HepG2 (cell line): ENCODE results near the gene GTF2F2. TPM values are rescaled to one million over a fixed set of nuclear protein-coding genes. Genes with fewer than 3 reads are reported as not detected.

Experiments used
- ATAC-seq: fragments of 200-7000 bp; cut with Tn5 transposase; 3 replicates; pipeline ENCODE4 v1.9.1; 2020; ENCODE audit warnings: mild to moderate bottlenecking, moderate library complexity
- BruUV-seq: library from RNA; stranded (reverse); fragments of 400-500 nt; replicated peaks from 2 replicates; lab custom pipeline; 2021; lab: Mats Ljungman, UMichigan
- CTCF ChIA-PET: fragments of 300-600 bp; formaldehyde crosslinking; extraction: SDS; loops from one replicate; lab custom pipeline; 2021; ENCODE audit warnings: low total read pairs, inconsistent platforms, low intra/inter-chr PET ratio; lab: Yijun Ruan, JAX
- POLR2A ChIA-PET: fragments of 350-600 bp; sonication (Branson Sonifier 250); formaldehyde crosslinking; loops from one replicate; lab custom pipeline; 2020; ENCODE audit warnings: antibody characterized with exemption, inconsistent platforms; lab: Yijun Ruan, JAX
- DNase-seq: peaks from one replicate; pipeline ENCODE4 v3.0.0-alpha.2; 2015; ENCODE audit warnings: low spot score
- FAIRE-seq: peaks from 3 replicates; lab custom pipeline; 2011; peaks lifted over from hg19 to GRCh38; lab: Jason Lieb, UNC
- H2AFZ ChIP-seq: one replicate; pipeline ENCODE4 v1.6.1; 2011; ENCODE audit warnings: low read length, inconsistent platforms
- H3K27ac ChIP-seq: fragments of 300-600 bp; 3 replicates; pipeline ENCODE4 v1.8.0; 2011; ENCODE audit warnings: mixed run types, mild to moderate bottlenecking, mixed read lengths, low read length, inconsistent platforms; ENCODE audit not compliant: insufficient read depth; ENCODE audit errors: extremely low read length
- H3K27me3 ChIP-seq, 2 experiments: fragments of 200-600 bp in 1 of 2; 2 replicates in 1 of 2; 3 replicates in 1 of 2; pipeline versions ENCODE4 v1.6.0 to v1.8.0; 2011; ENCODE audit warnings: low read length in 2 of 2, mild to moderate bottlenecking in 2 of 2, moderate library complexity in 2 of 2, inconsistent platforms in 1 of 2; ENCODE audit not compliant: insufficient read depth in 2 of 2, control insufficient read depth in 1 of 2
- H3K36me3 ChIP-seq, 2 experiments: fragments of 200-600 bp in 1 of 2; replicated peaks in 1 of 2; 2 replicates in 1 of 2; 3 replicates in 1 of 2; pipeline versions ENCODE4 v1.5.1 to v1.8.0; 2011; ENCODE audit warnings: low read length in 2 of 2, inconsistent platforms in 1 of 2; ENCODE audit not compliant: insufficient read depth in 2 of 2, control insufficient read depth in 1 of 2
- H3K4me1 ChIP-seq: 2 replicates; pipeline ENCODE4 v1.5.1; 2012; ENCODE audit warnings: low read length, inconsistent platforms; ENCODE audit not compliant: insufficient read depth
- H3K4me2 ChIP-seq: 2 replicates; pipeline ENCODE4 v1.6.0; 2011; ENCODE audit warnings: low read depth, low read length, inconsistent platforms
- H3K4me3 ChIP-seq, 3 experiments: fragments of 200-600 bp in 1 of 3; sonication (generic), shearing (Covaris generic) in 1 of 3; replicated peaks in 1 of 3; 2 replicates each; pipeline ENCODE4 v1.5.1; 2011 to 2016; ENCODE audit warnings: low read length in 3 of 3, inconsistent platforms in 2 of 3, low read depth in 2 of 3, mild to moderate bottlenecking in 2 of 3, control low read depth in 1 of 3, mixed read lengths in 1 of 3; ENCODE audit not compliant: insufficient read depth in 1 of 3
- H3K79me2 ChIP-seq: one replicate; pipeline ENCODE4 v1.6.1; 2011; ENCODE audit warnings: low read length, inconsistent platforms; ENCODE audit not compliant: insufficient read depth
- H3K9ac ChIP-seq: 2 replicates; pipeline ENCODE4 v1.6.0; 2011; ENCODE audit warnings: mild to moderate bottlenecking, low read depth, low read length, inconsistent platforms; ENCODE audit not compliant: insufficient read depth
- H3K9me3 ChIP-seq: 2 replicates; pipeline ENCODE4 v1.5.1; 2012; ENCODE audit warnings: mild to moderate bottlenecking, low read length
- H4K20me1 ChIP-seq: 2 replicates; pipeline ENCODE4 v1.6.0; 2011; ENCODE audit warnings: inconsistent platforms, mild to moderate bottlenecking, low read length, moderate library complexity; ENCODE audit not compliant: insufficient read depth
- ADNP ChIP-seq: sonication (generic); formaldehyde crosslinking; IDR thresholded peaks from 2 replicates; pipeline ENCODE4 v1.4.0; 2020; ENCODE audit warnings: missing genetic modification reagents
- AKAP8 ChIP-seq: sonication (generic); formaldehyde crosslinking; IDR thresholded peaks from 2 replicates; pipeline ENCODE4 v1.5.1; 2020; ENCODE audit warnings: mild to moderate bottlenecking, missing genetic modification reagents
- CBFB ChIP-seq: sonication (generic); formaldehyde crosslinking; IDR thresholded peaks from 2 replicates; pipeline ENCODE4 v1.4.0; 2020; ENCODE audit warnings: missing genetic modification reagents
- CCDC6 ChIP-seq: sonication (generic); formaldehyde crosslinking; IDR thresholded peaks from 2 replicates; pipeline ENCODE4 v1.8.1; 2022; ENCODE audit warnings: mild to moderate bottlenecking, missing genetic modification reagents, moderate library complexity
- CREB1 ChIP-seq, 2 experiments: fragments of 450-650 bp in 1 of 2; IDR thresholded peaks; 2 replicates each; pipeline ENCODE4 v1.6.1; 2016 to 2017; ENCODE audit warnings: control low read depth in 1 of 2, mild to moderate bottlenecking in 1 of 2, missing compliant biosample characterization in 1 of 2, missing genetic modification characterization in 1 of 2
- ELK4 ChIP-seq: sonication (generic); formaldehyde crosslinking; IDR thresholded peaks from 2 replicates; pipeline ENCODE4 v1.9.0; 2021; ENCODE audit warnings: missing genetic modification reagents, borderline replicate concordance
- FOXK1 ChIP-seq: sonication (generic); formaldehyde crosslinking; IDR thresholded peaks from 2 replicates; pipeline ENCODE4 v1.4.0; 2020; ENCODE audit warnings: low read depth, missing genetic modification reagents, borderline replicate concordance
- HES4 ChIP-seq: sonication (generic); formaldehyde crosslinking; IDR thresholded peaks from 2 replicates; pipeline ENCODE4 v1.9.0; 2021; ENCODE audit warnings: mild to moderate bottlenecking, missing genetic modification reagents, borderline replicate concordance
- HMGA1 ChIP-seq: sonication (generic); formaldehyde crosslinking; conservative IDR thresholded peaks from 2 replicates; pipeline ENCODE4 v1.4.0; 2020; ENCODE audit warnings: missing genetic modification reagents
- NFAT5 ChIP-seq: sonication (generic); formaldehyde crosslinking; IDR thresholded peaks from 2 replicates; pipeline ENCODE4 v1.4.0; 2020; ENCODE audit warnings: missing genetic modification reagents
- ONECUT2 ChIP-seq: sonication (generic); formaldehyde crosslinking; IDR thresholded peaks from 2 replicates; pipeline ENCODE4 v1.4.0; 2020; ENCODE audit warnings: missing genetic modification reagents
- SP2 ChIP-seq: sonication (generic); formaldehyde crosslinking; IDR thresholded peaks from 2 replicates; pipeline ENCODE4 v1.5.1; 2020; ENCODE audit warnings: mild to moderate bottlenecking, missing genetic modification reagents
- TGIF2 ChIP-seq: IDR thresholded peaks from 2 replicates; pipeline ENCODE4 v1.6.1; 2016; ENCODE audit warnings: control low read depth, missing compliant biosample characterization
- ZMYM3 ChIP-seq: sonication (generic); formaldehyde crosslinking; IDR thresholded peaks from 2 replicates; pipeline ENCODE4 v1.5.1; 2020; ENCODE audit warnings: mild to moderate bottlenecking, missing genetic modification reagents
- ZNF234 ChIP-seq: sonication (generic); formaldehyde crosslinking; conservative IDR thresholded peaks from 2 replicates; pipeline ENCODE4 v1.5.1; 2020; ENCODE audit warnings: mild to moderate bottlenecking, missing genetic modification reagents
- ZNF547 ChIP-seq: sonication (generic); formaldehyde crosslinking; IDR thresholded peaks from 2 replicates; pipeline ENCODE4 v1.5.1; 2020; ENCODE audit warnings: mild to moderate bottlenecking, missing genetic modification reagents
- ZNF629 ChIP-seq: sonication (generic); formaldehyde crosslinking; conservative IDR thresholded peaks from 2 replicates; pipeline ENCODE4 v1.5.0; 2020; ENCODE audit warnings: missing genetic modification reagents
- ZNF674 ChIP-seq: sonication (generic); formaldehyde crosslinking; IDR thresholded peaks from 2 replicates; pipeline ENCODE4 v1.5.0; 2020; ENCODE audit warnings: low read depth, mild to moderate bottlenecking, missing genetic modification reagents
- ZNF704 ChIP-seq: sonication (generic); formaldehyde crosslinking; IDR thresholded peaks from 2 replicates; pipeline ENCODE4 v1.8.1; 2023; ENCODE audit warnings: mild to moderate bottlenecking, inconsistent platforms, moderate library complexity, missing genetic modification reagents, borderline replicate concordance
- ZSCAN21 ChIP-seq: sonication (generic); formaldehyde crosslinking; IDR thresholded peaks from 2 replicates; pipeline ENCODE4 v1.8.0; 2022; ENCODE audit warnings: mild to moderate bottlenecking, missing genetic modification reagents, moderate library complexity, borderline replicate concordance
- WGBS: methylation state at CpG from one replicate; pipeline ENCODE4 v1.1.6; 2017; ENCODE audit warnings: low lambda C conversion rate; 5-methylcytosine and 5-hydroxymethylcytosine counted together
- in situ Hi-C: cut with HindIII; loops from 2 replicates; pipeline ENCODE4 v1.10.0; 2017; ENCODE audit warnings: low pct_unique_long_range_greater_than_20kb; ENCODE audit not compliant: extremely low pct_ligation_motif_present
- intact Hi-C: fragments of 100-400 bp; cut with micrococcal nuclease; formaldehyde crosslinking; loops from one replicate; pipeline ENCODE4 v1.10.0; 2022; ENCODE audit not compliant: unreplicated experiment
- polyA plus RNA-seq, 8 experiments: library from polyadenylated mRNA; depleted of rRNA in 3 of 8; stranded (reverse) in 7 of 8; unstranded in 1 of 8; fragments of >200 nt; fragmentation: Illumina TruSeq in 4 of 8; extraction: Trizol in 4 of 8; gene quantifications; 2 replicates each; pipeline versions ENCODE4 v1.2.1 to v1.2.3, GENCODE V29; 2011 to 2016; ENCODE audit warnings: low read depth in 4 of 8, missing spikeins in 1 of 8, mixed read lengths in 1 of 8; ENCODE audit not compliant: insufficient read depth in 1 of 8
- total RNA-seq, 5 experiments: library from RNA; depleted of rRNA; stranded (reverse); fragments of >200 nt; fragmentation: Illumina TruSeq; extraction: Trizol; gene quantifications; 2 replicates each; pipeline ENCODE4 v1.2.3, GENCODE V29; 2016; ENCODE audit warnings: low read depth in 1 of 5

The GTF2F2 gene
- total and polyA plus RNA-seq, 2 of the 13 experiments (the other 11 are each of a cell fraction or from before 2014, with no cell fraction given): 10.6 to 32.8 TPM

- Histone ChIP-seq H3K4me3 (no peak overlapping the region), H3K27ac (no peak overlapping the region)
- TF ChIP-seq CCDC6 (CRISPR knock-in tag) (no peak), CREB1 (IDR thresholded peaks at IDR 0.05) (no peak), CREB1 (CRISPR knock-in tag; IDR thresholded peaks at IDR 0.05) (no peak), ZMYM3 (CRISPR knock-in tag) (no peak), ZNF234 (CRISPR knock-in tag) (no peak), ONECUT2 (CRISPR knock-in tag) (no peak), HMGA1 (CRISPR knock-in tag) (no peak), FOXK1 (CRISPR knock-in tag) (no peak), TGIF2 (CRISPR knock-in tag) (no peak), AKAP8 (no peak), ZNF704 (CRISPR knock-in tag) (no peak), CBFB (no peak), ZNF674 (CRISPR knock-in tag) (no peak), HES4 (CRISPR knock-in tag) (no peak), ADNP (no peak), ZNF629 (no peak), SP2 (CRISPR knock-in tag) (no peak), ELK4 (CRISPR knock-in tag) (no peak), NFAT5 (no peak), ZNF547 (CRISPR knock-in tag) (no peak), ZSCAN21 (no peak)
- TF ChIP-seq, all 625 proteins: peak for 0
- 95% methylated on average over 5 of the region's 6 CpGs for WGBS
- ATAC-seq: no peak
- FAIRE-seq: no peak
- H3K4me1 ChIP-seq: peaks cover 23% of the 10 kb centered on the region
- no peaks in the 10 kb centered on the region; a peak in 1 of 5 replicates for H3K27me3 ChIP-seq
- H3K79me2 ChIP-seq: peaks cover 55% of the 10 kb centered on the region
- in situ Hi-C loops: no loop called here
- H3K9ac ChIP-seq: no peak overlapping the region
- H3K9me3 ChIP-seq: no peaks in the 10 kb centered on the region
- no peak for DNase-seq
- POLR2A ChIA-PET: no interaction called here
- H2AFZ ChIP-seq: no peak overlapping the region
- H3K4me2 ChIP-seq: no peak overlapping the region
- CTCF ChIA-PET: no interaction called here
- peaks cover 3% of the 10 kb centered on the region; the same call in 1 of the 2 replicates for H4K20me1 ChIP-seq
- no TSS peak for BruUV-seq
- no peaks in the 10 kb centered on the region for H3K36me3 ChIP-seq
- intact Hi-C loops: no loop called here
These were observed 2.6 kb downstream of the GTF2F2 start for GRCh38 chr13:45122941-45123340.
